Activated B cell treated with CpG ODN at 0.5 μM for 24 hours (primary cell): ENCODE data around the gene LLGL2. TPM values are rescaled to one million over a fixed set of nuclear protein-coding genes. Genes with fewer than 3 reads are reported as not detected.

Experiments
- ATAC-seq: fragments of 200-7000 bp; cut with Tn5 transposase; one replicate; pipeline ENCODE4 v1.10.0; 2021; ENCODE audit warnings: low read depth, mild to moderate bottlenecking, moderate library complexity
- CTCF ChIA-PET: fragments of 350-600 bp; sonication (Branson Sonifier 250); formaldehyde crosslinking; loops from one replicate; lab custom pipeline; 2021; ENCODE audit warnings: antibody characterized with exemption; lab: Charles Lee
- POLR2A ChIA-PET: fragments of 350-600 bp; sonication (Branson Sonifier 250); formaldehyde crosslinking; loops from one replicate; lab custom pipeline; 2021; ENCODE audit warnings: antibody characterized with exemption; lab: Charles Lee
- DNase-seq: peaks from one replicate; pipeline ENCODE4 v3.0.0; 2022
- H3K27ac Mint-ChIP-seq: one replicate; pipeline ENCODE4 v1.8.0; 2020; ENCODE audit warnings: mixed read lengths
- H3K27me3 Mint-ChIP-seq: one replicate; pipeline ENCODE4 v1.8.0; 2021; ENCODE audit warnings: mixed read lengths
- H3K36me3 Mint-ChIP-seq: one replicate; pipeline ENCODE4 v1.8.0; 2021; ENCODE audit warnings: low read depth, mixed read lengths
- H3K4me1 Mint-ChIP-seq: one replicate; pipeline ENCODE4 v1.8.0; 2021; ENCODE audit warnings: mixed read lengths
- H3K4me3 Mint-ChIP-seq: one replicate; pipeline ENCODE4 v1.8.0; 2020; ENCODE audit warnings: mild to moderate bottlenecking, mixed read lengths
- H3K9me3 Mint-ChIP-seq: one replicate; pipeline ENCODE4 v1.8.0; 2020; ENCODE audit warnings: mixed read lengths
- intact Hi-C: fragments of 100-400 bp; cut with micrococcal nuclease; formaldehyde crosslinking; loops from one replicate; pipeline ENCODE4 v1.15.1; 2024
- total RNA-seq: library from RNA; stranded (reverse); gene quantifications from 2 replicates; pipeline ENCODE4 v1.2.3, GENCODE V29; 2022
- TF ChIP-seq, protein P1 (sequence below): fragments of 200-600 bp; IDR thresholded peaks from one replicate; pipeline ENCODE4 v1.8.0; 2022; ENCODE audit warnings: antibody characterized with exemption, mild to moderate bottlenecking

LLGL2 gene
- total RNA-seq, 1 donor from 2014 or later = 29.9 TPM

DNA sequence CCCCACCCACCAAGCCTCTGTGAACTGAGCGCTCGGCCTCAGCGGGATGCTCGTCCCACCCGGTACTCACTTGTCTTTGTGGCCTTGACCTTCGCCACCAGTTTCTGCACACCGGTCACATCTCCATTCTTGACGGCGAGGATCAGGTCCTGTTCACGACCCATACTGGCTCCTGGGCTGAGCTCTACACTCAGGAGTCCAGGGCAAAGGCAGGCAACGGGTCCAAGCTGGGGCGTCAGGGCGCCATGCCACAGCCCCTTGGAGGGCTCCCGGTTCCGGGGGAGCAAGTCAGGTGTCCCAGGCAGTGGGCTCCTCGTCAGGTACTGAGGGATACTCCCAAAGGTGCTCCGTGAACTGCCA is 11.9 kb upstream of the LLGL2 start:
- Mint-ChIP-seq H3K27ac (no peak overlapping the region), H3K4me1 (peaks cover 19% of the 10 kb centered on the region), H3K4me3 (no peak overlapping the region), H3K27me3 (no peaks in the 10 kb centered on the region), H3K9me3 (no peaks in the 10 kb centered on the region), H3K36me3 (peaks cover 5% of the 10 kb centered on the region)
- DNase-seq (no peak), ATAC-seq (no peak)
- CTCF ChIA-PET = no interaction called here
- TF ChIP-seq, protein P1, sequence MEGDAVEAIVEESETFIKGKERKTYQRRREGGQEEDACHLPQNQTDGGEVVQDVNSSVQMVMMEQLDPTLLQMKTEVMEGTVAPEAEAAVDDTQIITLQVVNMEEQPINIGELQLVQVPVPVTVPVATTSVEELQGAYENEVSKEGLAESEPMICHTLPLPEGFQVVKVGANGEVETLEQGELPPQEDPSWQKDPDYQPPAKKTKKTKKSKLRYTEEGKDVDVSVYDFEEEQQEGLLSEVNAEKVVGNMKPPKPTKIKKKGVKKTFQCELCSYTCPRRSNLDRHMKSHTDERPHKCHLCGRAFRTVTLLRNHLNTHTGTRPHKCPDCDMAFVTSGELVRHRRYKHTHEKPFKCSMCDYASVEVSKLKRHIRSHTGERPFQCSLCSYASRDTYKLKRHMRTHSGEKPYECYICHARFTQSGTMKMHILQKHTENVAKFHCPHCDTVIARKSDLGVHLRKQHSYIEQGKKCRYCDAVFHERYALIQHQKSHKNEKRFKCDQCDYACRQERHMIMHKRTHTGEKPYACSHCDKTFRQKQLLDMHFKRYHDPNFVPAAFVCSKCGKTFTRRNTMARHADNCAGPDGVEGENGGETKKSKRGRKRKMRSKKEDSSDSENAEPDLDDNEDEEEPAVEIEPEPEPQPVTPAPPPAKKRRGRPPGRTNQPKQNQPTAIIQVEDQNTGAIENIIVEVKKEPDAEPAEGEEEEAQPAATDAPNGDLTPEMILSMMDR = no peak
- POLR2A ChIA-PET = interaction anchor here (0.6 kb wide), 1 partner anchor 100 kb away, joined by 4 read pairs; no protein-coding TSS in a partner anchor
- intact Hi-C loops = no loop called here

- Mint-ChIP-seq H3K27me3 (no peaks in the 10 kb centered on the region), H3K4me3 (peak overlapping the region; percentile 46), H3K36me3 (peaks cover 8% of the 10 kb centered on the region), H3K4me1 (peaks cover 22% of the 10 kb centered on the region), H3K9me3 (no peaks in the 10 kb centered on the region), H3K27ac (no peak overlapping the region)
- DNase-seq (no peak), ATAC-seq (no peak)
- TF ChIP-seq, protein P1 = no peak
- ChIA-PET POLR2A (interaction anchor here (0.6 kb wide), 1 partner anchor 99 kb away, joined by 4 read pairs; no protein-coding TSS in a partner anchor), CTCF (no interaction called here)
- intact Hi-C loops = no loop called here
Measured at GRCh38 chr17:75514299-75514918, 11.1 kb upstream of the LLGL2 start.

GRCh38 chr17:75514919-75515495 is 10.5 kb upstream of the LLGL2 start:
- ChIA-PET CTCF (no interaction called here), POLR2A (no interaction called here)
- H3K9me3 Mint-ChIP-seq = no peaks in the 10 kb centered on the region
- intact Hi-C loops = loop anchor here (1.0 to 5.0 kb wide), 3 partner anchors 11 to 243 kb away; partner anchors contain the start of gene MIF4GD
- H3K4me3 Mint-ChIP-seq = peak overlapping the region; percentile 82
- no peak for DNase-seq
- peaks cover 22% of the 10 kb centered on the region for H3K4me1 Mint-ChIP-seq
- TF ChIP-seq, protein P1 = no peak
- ATAC-seq = no peak
- H3K27me3 Mint-ChIP-seq = no peaks in the 10 kb centered on the region
- H3K27ac Mint-ChIP-seq = no peak overlapping the region
- H3K36me3 Mint-ChIP-seq = peaks cover 10% of the 10 kb centered on the region

DNA sequence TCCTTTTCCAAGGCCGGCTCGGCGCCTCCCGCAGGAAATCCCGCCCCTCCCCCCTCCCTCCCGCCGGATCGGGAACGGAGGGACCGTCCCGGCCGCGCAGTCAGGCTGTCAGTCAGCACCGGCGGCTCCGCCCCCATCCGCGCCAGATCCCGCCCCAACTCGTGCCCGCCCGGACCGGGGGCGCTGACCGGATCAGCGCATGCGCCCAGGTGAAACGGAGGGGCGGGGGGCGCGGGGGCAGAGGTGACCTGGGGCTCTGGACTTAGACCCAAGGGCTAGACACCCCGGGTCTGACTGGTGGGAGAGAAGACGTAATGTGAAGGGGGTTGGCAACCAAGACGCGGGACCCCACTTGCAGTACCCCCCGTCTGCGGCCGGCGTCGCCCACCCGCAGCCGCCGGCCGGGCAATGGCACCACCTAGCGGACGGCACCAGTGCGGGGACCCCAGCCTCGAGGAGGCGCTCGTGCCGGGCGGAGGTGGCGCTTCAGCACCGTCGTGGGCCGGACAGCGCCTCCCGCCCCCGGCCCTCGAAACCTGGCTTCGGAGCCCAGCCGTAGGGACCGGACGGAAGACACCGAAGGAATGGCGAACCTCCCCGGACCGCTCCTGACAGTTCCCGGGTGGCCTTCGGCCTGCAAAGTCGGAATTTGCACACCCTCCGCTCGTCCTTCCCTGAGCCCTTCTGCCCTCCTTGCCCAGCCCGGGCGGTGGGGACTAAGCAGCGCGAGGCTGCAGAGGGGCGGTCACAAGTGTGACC is 9.8 kb upstream of the LLGL2 start, which contains the start of gene CASKIN2:
Gene CASKIN2 (minus strand): TSS at position 42 of the 759 bp plus-strand sequence. CDS start 1,733 bp downstream, outside the sequence.
- intact Hi-C loops = loop anchor here (1.0 to 5.0 kb wide), 10 partner anchors 10 to 243 kb away; partner anchors contain the start of genes GRB2, LLGL2, MIF4GD and SLC25A19
- peak within 1 kb of the TSS; percentile 82 for H3K4me3 Mint-ChIP-seq
- H3K27ac Mint-ChIP-seq = no peak within 1 kb of the TSS
- peak; percentile 68 for ATAC-seq
- H3K36me3 Mint-ChIP-seq = peaks cover 10% of the 10 kb centered on the region
- H3K27me3 Mint-ChIP-seq = no peaks in the 10 kb centered on the region
- ChIA-PET CTCF (interaction anchor here (0.6 to 1.4 kb wide), 7 partner anchors 10 to 246 kb away, joined by 3 to 16 read pairs (median 4); partner anchors contain the start of gene LLGL2), POLR2A (interaction anchor here (0.7 to 1.9 kb wide), 13 partner anchors 9 to 340 kb away, joined by 3 to 38 read pairs (median 5); partner anchors contain the start of genes GGA3, LLGL2, MRPS7 and SLC25A19)
- peaks cover 22% of the 10 kb centered on the region for H3K4me1 Mint-ChIP-seq
- H3K9me3 Mint-ChIP-seq = no peaks in the 10 kb centered on the region
- TF ChIP-seq, protein P1 = peak; percentile 43
- DNase-seq = peak; percentile 80
